PC-3 (cell line): Measurements from ENCODE around the gene MORN1.

ENCODE experiments used
- EZH2 ChIP-seq: fragments of 300-600 bp; sonication (generic); IDR thresholded peaks from one replicate; pipeline ENCODE4 v1.6.1; 2017; ENCODE audit warnings: antibody characterized with exemption, mild to moderate bottlenecking, low read length; ENCODE audit not compliant: unreplicated experiment
- TF ChIP-seq, protein P1 (sequence below): fragments of 300-600 bp; sonication (generic); conservative IDR thresholded peaks from 2 replicates; pipeline ENCODE4 v1.5.1; 2017; ENCODE audit warnings: antibody characterized with exemption, low read depth, mild to moderate bottlenecking, low read length

DNA sequence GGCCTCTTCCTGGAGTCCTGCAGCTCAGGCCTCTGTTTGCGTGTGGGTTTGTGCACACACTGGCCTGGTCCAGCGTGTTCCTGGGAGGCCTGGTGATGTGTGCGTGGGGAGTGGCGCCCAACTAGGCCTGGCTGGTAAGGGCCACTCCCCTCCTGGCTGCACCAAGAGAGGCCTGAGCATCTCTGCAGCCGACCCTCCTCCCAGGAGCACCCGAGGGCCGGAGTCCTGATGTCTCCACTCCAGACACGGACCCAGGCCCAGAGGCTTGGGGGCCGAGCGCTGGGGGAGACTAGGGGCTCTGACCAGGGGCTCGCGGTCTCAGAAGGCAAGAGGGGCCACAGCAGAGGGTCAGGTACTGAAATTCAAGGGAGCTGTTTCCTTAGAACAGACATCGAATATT, 33.3 kb downstream of the MORN1 start:
- TF ChIP-seq, protein P1, sequence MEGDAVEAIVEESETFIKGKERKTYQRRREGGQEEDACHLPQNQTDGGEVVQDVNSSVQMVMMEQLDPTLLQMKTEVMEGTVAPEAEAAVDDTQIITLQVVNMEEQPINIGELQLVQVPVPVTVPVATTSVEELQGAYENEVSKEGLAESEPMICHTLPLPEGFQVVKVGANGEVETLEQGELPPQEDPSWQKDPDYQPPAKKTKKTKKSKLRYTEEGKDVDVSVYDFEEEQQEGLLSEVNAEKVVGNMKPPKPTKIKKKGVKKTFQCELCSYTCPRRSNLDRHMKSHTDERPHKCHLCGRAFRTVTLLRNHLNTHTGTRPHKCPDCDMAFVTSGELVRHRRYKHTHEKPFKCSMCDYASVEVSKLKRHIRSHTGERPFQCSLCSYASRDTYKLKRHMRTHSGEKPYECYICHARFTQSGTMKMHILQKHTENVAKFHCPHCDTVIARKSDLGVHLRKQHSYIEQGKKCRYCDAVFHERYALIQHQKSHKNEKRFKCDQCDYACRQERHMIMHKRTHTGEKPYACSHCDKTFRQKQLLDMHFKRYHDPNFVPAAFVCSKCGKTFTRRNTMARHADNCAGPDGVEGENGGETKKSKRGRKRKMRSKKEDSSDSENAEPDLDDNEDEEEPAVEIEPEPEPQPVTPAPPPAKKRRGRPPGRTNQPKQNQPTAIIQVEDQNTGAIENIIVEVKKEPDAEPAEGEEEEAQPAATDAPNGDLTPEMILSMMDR, result no peak
- TF ChIP-seq EZH2, result no peak
